ENCODE measurements around the gene MTCL3.
A peak's percentile ranks its signal among the peaks of the same experiment; 100 is the strongest.

Gene MTCL3

DNA sequence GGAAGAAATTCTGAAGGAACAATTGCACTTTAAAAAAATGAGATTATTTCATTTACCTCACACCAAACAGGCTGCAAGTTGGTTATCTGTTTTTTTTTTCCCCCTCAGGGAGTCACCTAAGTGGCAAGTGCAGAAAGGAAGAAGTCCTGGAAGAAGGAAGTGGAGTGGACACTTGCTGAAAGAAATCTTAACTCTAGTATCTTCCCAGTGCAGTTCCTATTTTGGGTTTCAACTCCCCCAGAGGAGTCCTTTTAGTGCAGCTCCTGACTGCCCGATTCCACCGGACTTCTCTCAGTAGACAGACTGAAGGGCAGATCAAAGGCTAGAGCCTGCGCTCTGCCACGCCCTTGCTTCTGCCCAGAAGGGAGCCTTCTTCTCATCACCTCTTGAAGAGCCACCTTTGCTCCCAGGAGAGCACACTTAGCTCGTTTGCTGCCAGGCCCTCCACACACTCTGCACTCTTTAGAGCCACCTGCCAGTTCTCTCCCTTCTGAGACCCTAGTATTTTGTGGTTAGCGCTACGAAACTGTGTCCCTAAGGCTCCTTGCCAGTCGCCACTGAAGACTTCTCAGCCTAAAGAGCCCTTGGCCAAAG is 4.9 kb downstream of the MTCL3 start:
- peak overlapping the region; percentile 32 for H3K4me3 ChIP-seq (ENCODE audit: low read depth, low read length)
- H3K4me1 ChIP-seq (ENCODE audit: control insufficient read depth, insufficient read depth, low read length, poor library complexity, severe bottlenecking) = peaks cover 40% of the 10 kb centered on the region
- H3K9me3 ChIP-seq (ENCODE audit: control insufficient read depth in 2 of 2, low read length in 2 of 2) = no peaks in the 10 kb centered on the region
- Mint-ChIP-seq H3K27ac (no peak overlapping the region), H3K36me3 (peaks cover 3% of the 10 kb centered on the region), H3K4me3 (peak overlapping the region; percentile 89 to 98 (median 94)), H3K4me1 (peaks cover 11 to 53% (median 31%) of the 10 kb centered on the region in 4 donors), H3K27me3 (peaks cover 17% of the 10 kb centered on the region), H3K9me3 (peaks cover 0 to 2% (median 0%) of the 10 kb centered on the region in 7 donors)
- H3K36me3 ChIP-seq (ENCODE audit: control insufficient read depth, insufficient read depth, low read length) = no peaks in the 10 kb centered on the region
- DNase-seq = no peak
- no peak for ATAC-seq (ENCODE audit: low read depth in 2 of 2)
- peaks cover 8% of the 10 kb centered on the region for H3K27me3 ChIP-seq (ENCODE audit: control insufficient read depth, insufficient read depth, low read length)
- H3K27ac ChIP-seq (ENCODE audit: insufficient read depth, low read length, poor library complexity, severe bottlenecking) = peak overlapping the region; percentile 38

DNA sequence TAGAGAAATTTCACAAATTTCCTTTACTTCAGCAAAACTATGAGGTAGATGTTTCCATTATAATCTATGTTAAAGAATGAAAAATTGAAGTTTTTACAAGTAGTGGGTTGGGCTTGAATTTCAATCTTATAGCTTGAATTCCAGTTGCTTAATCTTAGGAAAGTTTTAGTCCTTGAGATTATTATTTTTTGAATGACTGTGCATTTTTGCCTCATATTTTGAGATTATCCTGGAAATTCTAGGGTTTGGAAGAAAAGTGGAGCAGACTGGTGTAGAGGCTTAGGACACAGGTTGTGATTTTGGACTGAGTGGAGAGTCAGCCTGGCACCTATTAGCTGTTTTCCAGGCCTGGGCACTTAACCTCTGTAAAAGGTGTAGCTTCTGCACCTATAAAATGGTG is 5.7 kb downstream of the MTCL3 start:
- H3K4me1 ChIP-seq (ENCODE audit: control insufficient read depth, insufficient read depth, low read length, poor library complexity, severe bottlenecking) = peaks cover 36% of the 10 kb centered on the region
- no peak overlapping the region for H3K4me3 ChIP-seq (ENCODE audit: low read depth, low read length)
- ATAC-seq (ENCODE audit: low read depth in 2 of 2) (no peak), DNase-seq (no peak)
- no peak overlapping the region for H3K27ac Mint-ChIP-seq
- no peak overlapping the region for H3K27ac ChIP-seq (ENCODE audit: insufficient read depth, low read length, poor library complexity, severe bottlenecking)
- H3K4me3 Mint-ChIP-seq = peak overlapping the region in 2 of 4 donors; percentile 93 to 98
- H3K27me3 ChIP-seq (ENCODE audit: control insufficient read depth, insufficient read depth, low read length) = peaks cover 7% of the 10 kb centered on the region
- H3K36me3 Mint-ChIP-seq = peaks cover 3% of the 10 kb centered on the region
- H3K9me3 ChIP-seq (ENCODE audit: control insufficient read depth in 2 of 2, low read length in 2 of 2) = no peaks in the 10 kb centered on the region
- H3K9me3 Mint-ChIP-seq = peaks cover 0 to under 1% (median 0%) of the 10 kb centered on the region in 7 donors
- peaks cover 15 to 45% (median 26%) of the 10 kb centered on the region in 4 donors for H3K4me1 Mint-ChIP-seq
- H3K27me3 Mint-ChIP-seq = peaks cover 9% of the 10 kb centered on the region
- H3K36me3 ChIP-seq (ENCODE audit: control insufficient read depth, insufficient read depth, low read length) = no peaks in the 10 kb centered on the region

DNA sequence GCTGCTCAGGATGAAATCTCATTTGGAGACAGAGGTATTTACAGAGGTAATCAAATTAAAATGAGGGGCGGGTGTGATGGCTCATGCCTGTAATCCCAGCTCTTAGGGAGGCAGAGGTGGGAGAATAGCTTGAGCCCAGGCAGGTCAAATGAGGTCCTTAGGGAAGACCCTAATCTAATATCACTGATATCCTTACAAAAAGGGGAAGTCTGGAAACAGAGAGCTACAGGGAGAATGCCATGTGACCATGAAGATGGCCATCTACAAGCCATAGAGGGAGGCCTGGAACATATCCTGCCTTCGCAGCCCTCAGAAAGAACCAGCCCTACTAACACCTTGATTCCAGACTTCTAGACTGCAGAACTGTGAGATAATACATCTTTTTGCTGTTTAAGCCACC is 8.3 kb downstream of the MTCL3 start:
- ATAC-seq (ENCODE audit: low read depth in 2 of 2) (no peak), DNase-seq (no peak)
- no peaks in the 10 kb centered on the region for H3K36me3 ChIP-seq (ENCODE audit: control insufficient read depth, insufficient read depth, low read length)
- H3K4me1 ChIP-seq (ENCODE audit: control insufficient read depth, insufficient read depth, low read length, poor library complexity, severe bottlenecking) = peaks cover 18% of the 10 kb centered on the region
- Mint-ChIP-seq H3K27me3 (no peaks in the 10 kb centered on the region), H3K9me3 (no peaks in the 10 kb centered on the region), H3K36me3 (peaks cover 3% of the 10 kb centered on the region), H3K4me1 (peaks cover 10 to 28% (median 15%) of the 10 kb centered on the region in 4 donors), H3K27ac (no peak overlapping the region), H3K4me3 (no peak overlapping the region)
- no peak overlapping the region for H3K4me3 ChIP-seq (ENCODE audit: low read depth, low read length)
- H3K27me3 ChIP-seq (ENCODE audit: control insufficient read depth, insufficient read depth, low read length) = no peaks in the 10 kb centered on the region
- no peak overlapping the region for H3K27ac ChIP-seq (ENCODE audit: insufficient read depth, low read length, poor library complexity, severe bottlenecking)
- no peaks in the 10 kb centered on the region for H3K9me3 ChIP-seq (ENCODE audit: control insufficient read depth in 2 of 2, low read length in 2 of 2)

DNA sequence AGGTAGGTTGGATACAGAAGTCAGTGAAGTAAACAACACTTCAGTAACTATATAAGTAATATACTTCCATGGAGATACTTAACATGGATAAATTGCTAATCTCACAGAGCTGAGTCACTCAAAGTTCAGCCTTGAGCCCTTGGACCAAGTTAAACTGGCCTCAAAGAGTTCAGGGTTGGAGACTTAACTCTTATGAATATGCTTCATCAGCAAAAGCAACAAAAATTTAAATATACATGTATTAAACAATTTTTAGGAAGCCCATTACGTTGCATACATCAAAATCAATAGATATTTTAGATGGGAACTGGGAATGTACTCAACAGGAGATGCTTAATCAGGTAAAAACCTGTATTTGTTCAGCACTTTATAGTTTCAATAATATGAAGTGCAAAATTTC is 12.2 kb downstream of the MTCL3 start:
- Histone ChIP-seq H3K27me3 (ENCODE audit: control insufficient read depth, insufficient read depth, low read length) (no peaks in the 10 kb centered on the region), H3K4me3 (ENCODE audit: low read depth, low read length) (no peak overlapping the region), H3K27ac (ENCODE audit: insufficient read depth, low read length, poor library complexity, severe bottlenecking) (no peak overlapping the region), H3K36me3 (ENCODE audit: control insufficient read depth, insufficient read depth, low read length) (no peaks in the 10 kb centered on the region), H3K4me1 (ENCODE audit: control insufficient read depth, insufficient read depth, low read length, poor library complexity, severe bottlenecking) (no peaks in the 10 kb centered on the region), H3K9me3 (ENCODE audit: control insufficient read depth in 2 of 2, low read length in 2 of 2) (no peaks in the 10 kb centered on the region)
- Mint-ChIP-seq H3K36me3 (peaks cover 3% of the 10 kb centered on the region), H3K27me3 (no peaks in the 10 kb centered on the region), H3K27ac (no peak overlapping the region), H3K4me1 (peaks cover 1 to 6% (median 2%) of the 10 kb centered on the region in 4 donors), H3K9me3 (peaks cover 0 to 2% (median 0%) of the 10 kb centered on the region in 7 donors), H3K4me3 (no peak overlapping the region)
- DNase-seq (no peak), ATAC-seq (ENCODE audit: low read depth in 2 of 2) (no peak)

DNA sequence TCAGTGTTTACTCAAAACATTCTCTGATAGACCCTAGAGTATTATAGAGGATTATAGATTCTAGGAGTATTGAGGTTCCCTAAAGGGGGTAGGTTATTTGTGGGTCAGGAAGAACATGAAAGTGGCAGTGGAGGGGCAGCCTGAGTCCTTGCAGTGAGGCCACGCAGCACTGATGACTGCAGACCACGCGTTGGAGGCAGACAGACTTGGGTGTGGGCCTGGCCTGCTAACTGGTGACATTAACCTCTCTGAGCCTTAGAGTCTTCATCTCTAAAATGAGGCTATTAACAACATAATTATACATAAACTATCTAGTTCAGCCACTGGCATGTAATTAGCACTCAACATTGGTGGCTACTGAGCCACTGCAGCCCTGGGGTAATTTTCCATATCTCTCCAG is 16.1 kb downstream of the MTCL3 start:
- Mint-ChIP-seq H3K4me3 (no peak overlapping the region), H3K27me3 (no peaks in the 10 kb centered on the region)

DNA sequence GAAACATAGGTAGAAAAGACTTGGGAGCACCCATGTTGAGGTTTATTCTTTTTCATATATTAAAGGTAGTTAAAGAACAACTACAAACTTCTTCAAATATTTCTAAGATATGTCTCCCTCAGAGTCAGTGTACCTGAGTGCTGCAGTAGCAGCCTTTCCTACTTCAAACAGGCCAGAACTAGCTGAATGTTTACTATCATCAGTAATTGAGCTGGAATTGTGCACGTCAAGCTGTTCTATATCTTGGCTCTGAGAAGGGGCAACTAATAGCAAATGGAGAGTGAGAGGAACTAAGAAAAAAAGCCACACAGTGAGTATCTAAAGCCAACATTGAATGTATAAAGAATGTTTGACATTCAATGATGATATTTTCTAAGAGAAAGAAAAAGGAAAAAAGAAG is 21.7 kb downstream of the MTCL3 start:
- DNase-seq = no peak
- no peak overlapping the region for H3K4me3 ChIP-seq (ENCODE audit: low read depth, low read length)
- no peaks in the 10 kb centered on the region for H3K4me1 ChIP-seq (ENCODE audit: control insufficient read depth, insufficient read depth, low read length, poor library complexity, severe bottlenecking)
- Mint-ChIP-seq H3K4me3 (no peak overlapping the region), H3K9me3 (no peaks in the 10 kb centered on the region), H3K4me1 (peaks cover 0 to 9% (median 5%) of the 10 kb centered on the region in 4 donors), H3K36me3 (peaks cover 12% of the 10 kb centered on the region), H3K27me3 (no peaks in the 10 kb centered on the region), H3K27ac (no peak overlapping the region)
- no peak overlapping the region for H3K27ac ChIP-seq (ENCODE audit: insufficient read depth, low read length, poor library complexity, severe bottlenecking)
- ATAC-seq (ENCODE audit: low read depth in 2 of 2) = no peak
- no peaks in the 10 kb centered on the region for H3K36me3 ChIP-seq (ENCODE audit: control insufficient read depth, insufficient read depth, low read length)
- no peaks in the 10 kb centered on the region for H3K27me3 ChIP-seq (ENCODE audit: control insufficient read depth, insufficient read depth, low read length)
- no peaks in the 10 kb centered on the region for H3K9me3 ChIP-seq (ENCODE audit: control insufficient read depth in 2 of 2, low read length in 2 of 2)

More for the DNA sequence above, 16.1 kb downstream of the MTCL3 start:
- no peaks in the 10 kb centered on the region for H3K27me3 ChIP-seq (ENCODE audit: control insufficient read depth, insufficient read depth, low read length)
- DNase-seq (no peak), ATAC-seq (ENCODE audit: low read depth in 2 of 2) (no peak)
- no peak overlapping the region for H3K27ac ChIP-seq (ENCODE audit: insufficient read depth, low read length, poor library complexity, severe bottlenecking)
- H3K36me3 ChIP-seq (ENCODE audit: control insufficient read depth, insufficient read depth, low read length) = no peaks in the 10 kb centered on the region
- no peaks in the 10 kb centered on the region for H3K4me1 ChIP-seq (ENCODE audit: control insufficient read depth, insufficient read depth, low read length, poor library complexity, severe bottlenecking)
- H3K4me3 ChIP-seq (ENCODE audit: low read depth, low read length) = no peak overlapping the region
- Mint-ChIP-seq H3K27ac (no peak overlapping the region), H3K4me1 (no peaks in the 10 kb centered on the region), H3K9me3 (peaks cover 0 to 2% (median 0%) of the 10 kb centered on the region in 7 donors), H3K36me3 (no peaks in the 10 kb centered on the region)
- H3K9me3 ChIP-seq (ENCODE audit: control insufficient read depth in 2 of 2, low read length in 2 of 2) = no peaks in the 10 kb centered on the region

DNA sequence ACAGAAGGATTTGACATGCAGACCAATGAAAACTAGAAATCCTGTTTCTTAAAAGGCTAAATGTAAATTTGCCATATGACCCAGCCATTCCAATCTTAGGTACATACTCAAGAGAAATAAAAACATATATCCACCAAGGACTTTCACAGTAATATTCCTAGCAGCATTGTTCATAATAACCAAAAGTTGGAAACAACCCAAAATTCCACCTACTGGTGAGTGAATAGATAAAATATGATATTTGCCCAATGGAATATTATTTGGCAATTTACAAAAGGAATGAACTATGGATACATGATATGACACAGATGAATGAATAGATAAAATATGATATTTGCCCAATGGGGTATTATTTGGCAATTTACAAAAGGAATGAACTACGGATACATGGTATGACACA is 22.7 kb downstream of the MTCL3 start:
- H3K4me1 Mint-ChIP-seq = peaks cover 0 to 9% (median 5%) of the 10 kb centered on the region in 4 donors
- no peaks in the 10 kb centered on the region for H3K27me3 ChIP-seq (ENCODE audit: control insufficient read depth, insufficient read depth, low read length)
- no peak overlapping the region for H3K27ac Mint-ChIP-seq
- H3K4me3 ChIP-seq (ENCODE audit: low read depth, low read length) = no peak overlapping the region
- no peaks in the 10 kb centered on the region for H3K9me3 ChIP-seq (ENCODE audit: control insufficient read depth in 2 of 2, low read length in 2 of 2)
- ATAC-seq (ENCODE audit: low read depth in 2 of 2) = no peak
- no peak overlapping the region for H3K4me3 Mint-ChIP-seq
- no peaks in the 10 kb centered on the region for H3K36me3 ChIP-seq (ENCODE audit: control insufficient read depth, insufficient read depth, low read length)
- DNase-seq = no peak
- H3K4me1 ChIP-seq (ENCODE audit: control insufficient read depth, insufficient read depth, low read length, poor library complexity, severe bottlenecking) = no peaks in the 10 kb centered on the region
- no peak overlapping the region for H3K27ac ChIP-seq (ENCODE audit: insufficient read depth, low read length, poor library complexity, severe bottlenecking)
- no peaks in the 10 kb centered on the region for H3K9me3 Mint-ChIP-seq
- no peaks in the 10 kb centered on the region for H3K27me3 Mint-ChIP-seq
- H3K36me3 Mint-ChIP-seq = peaks cover 16% of the 10 kb centered on the region

DNA sequence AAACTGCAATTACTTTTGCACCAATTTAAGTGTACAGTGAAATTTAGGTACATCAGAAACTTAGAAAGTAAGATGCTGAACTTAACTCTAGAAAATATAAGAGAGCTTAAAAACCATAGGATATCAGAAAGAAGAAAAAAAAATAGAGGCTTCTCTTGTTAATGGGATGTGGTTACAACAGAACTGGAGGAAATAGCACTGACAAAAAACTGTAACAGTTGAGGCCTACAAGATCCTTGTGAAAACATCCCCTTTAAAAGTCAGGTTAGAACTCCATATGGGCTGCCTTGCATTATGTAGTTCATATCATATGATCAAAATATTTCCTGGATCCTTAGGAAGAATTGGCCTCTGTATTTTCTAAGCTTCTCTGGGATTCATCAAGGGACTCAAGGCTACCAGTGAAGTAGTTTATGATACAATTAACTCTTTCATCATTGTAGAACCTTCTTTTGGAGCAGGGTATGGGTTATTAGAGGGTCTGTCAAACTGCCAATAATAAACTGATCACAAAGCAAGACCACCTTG is 24.8 kb downstream of the MTCL3 start:
- no peak overlapping the region for H3K4me3 Mint-ChIP-seq

More for the DNA sequence above, 24.8 kb downstream of the MTCL3 start:
- H3K9me3 Mint-ChIP-seq = peaks cover 0 to 4% (median 0%) of the 10 kb centered on the region in 7 donors
- Histone ChIP-seq H3K4me1 (ENCODE audit: control insufficient read depth, insufficient read depth, low read length, poor library complexity, severe bottlenecking) (no peaks in the 10 kb centered on the region), H3K36me3 (ENCODE audit: control insufficient read depth, insufficient read depth, low read length) (no peaks in the 10 kb centered on the region), H3K9me3 (ENCODE audit: control insufficient read depth in 2 of 2, low read length in 2 of 2) (no peaks in the 10 kb centered on the region), H3K27me3 (ENCODE audit: control insufficient read depth, insufficient read depth, low read length) (no peaks in the 10 kb centered on the region), H3K27ac (ENCODE audit: insufficient read depth, low read length, poor library complexity, severe bottlenecking) (no peak overlapping the region), H3K4me3 (ENCODE audit: low read depth, low read length) (no peak overlapping the region)
- peaks cover 22% of the 10 kb centered on the region for H3K36me3 Mint-ChIP-seq
- ATAC-seq (ENCODE audit: low read depth in 2 of 2) (no peak), DNase-seq (peak in 1 of 3 donors; percentile 35)
- no peaks in the 10 kb centered on the region for H3K27me3 Mint-ChIP-seq
- H3K4me1 Mint-ChIP-seq = peaks cover 5 to 21% (median 13%) of the 10 kb centered on the region in 4 donors
- H3K27ac Mint-ChIP-seq = no peak overlapping the region
